H1 (cell line): Measurements from ENCODE around the gene DNAI1. TPM values are rescaled to one million over a fixed set of nuclear protein-coding genes. Genes with fewer than 3 reads are reported as not detected.

Experiments used
- CTCF ChIA-PET: fragments of 300-600 bp; sonication (Branson Sonifier 250); formaldehyde crosslinking; loops from one replicate; lab custom pipeline; 2021; ENCODE audit not compliant: partially characterized antibody; lab: Charles Lee
- POLR2A ChIA-PET: fragments of 300-600 bp; sonication (Branson Sonifier 250); formaldehyde crosslinking; loops from one replicate; lab custom pipeline; 2021; ENCODE audit warnings: inconsistent platforms; ENCODE audit not compliant: partially characterized antibody; lab: Charles Lee
- DNase-seq, 2 experiments: peaks; one replicate each; pipeline versions ENCODE4 v3.0.0 to v3.0.0-alpha.2; 2010 to 2022; ENCODE audit warnings: low spot score in 2 of 2, low read depth in 1 of 2, mixed read lengths in 1 of 2
- FAIRE-seq: peaks from 2 replicates; lab custom pipeline; 2011; peaks lifted over from hg19 to GRCh38; lab: Jason Lieb, UNC
- H2AFZ ChIP-seq: 2 replicates; pipeline ENCODE4 v1.8.1; 2012; ENCODE audit warnings: low read length, inconsistent platforms
- H2AK5ac ChIP-seq: 2 replicates; pipeline ENCODE4 v1.6.1; 2013; ENCODE audit warnings: low read depth, low read length
- H2BK120ac ChIP-seq: replicated peaks from 2 replicates; pipeline ENCODE3; 2013; ENCODE audit warnings: low read depth, low read length, inconsistent platforms
- H2BK12ac ChIP-seq: 2 replicates; pipeline ENCODE4 v1.6.1; 2013; ENCODE audit warnings: low read depth, low read length
- H2BK15ac ChIP-seq: 2 replicates; pipeline ENCODE4 v1.6.1; 2013; ENCODE audit warnings: low read length
- H2BK20ac ChIP-seq: 2 replicates; pipeline ENCODE4 v1.6.1; 2013; ENCODE audit warnings: low read length
- H2BK5ac ChIP-seq: 2 replicates; pipeline ENCODE4 v1.6.1; 2013; ENCODE audit warnings: low read depth, low read length
- H3K14ac ChIP-seq: 2 replicates; pipeline ENCODE4 v1.6.1; 2013; ENCODE audit warnings: inconsistent platforms; ENCODE audit not compliant: insufficient read length
- H3K18ac ChIP-seq: 2 replicates; pipeline ENCODE4 v1.6.1; 2013; ENCODE audit warnings: low read length; ENCODE audit errors: extremely low read depth
- H3K23ac ChIP-seq: 2 replicates; pipeline ENCODE4 v1.6.1; 2013; ENCODE audit warnings: inconsistent platforms; ENCODE audit not compliant: insufficient read length
- H3K23me2 ChIP-seq: 2 replicates; pipeline ENCODE4 v1.6.1; 2013; ENCODE audit warnings: low read depth, low read length
- H3K27ac ChIP-seq: 2 replicates; pipeline ENCODE4 v1.6.1; 2011; ENCODE audit warnings: low read depth, low read length, inconsistent platforms
- H3K27me3 ChIP-seq, 4 experiments: replicated peaks in 1 of 4; 1 replicate in 1 of 4; 2 replicates in 3 of 4; pipeline versions ENCODE4 v1.6.1 to v1.8.1; 2011 to 2013; ENCODE audit warnings: low read length in 3 of 4, mild to moderate bottlenecking in 3 of 4, inconsistent platforms in 2 of 4, mixed read lengths in 2 of 4, moderate library complexity in 1 of 4; ENCODE audit not compliant: control insufficient read depth in 3 of 4, insufficient read depth in 3 of 4; ENCODE audit errors: extremely low read depth in 1 of 4
- H3K36me3 ChIP-seq, 4 experiments: 2 replicates each; pipeline versions ENCODE4 v1.6.1 to v1.8.1; 2011 to 2013; ENCODE audit warnings: mild to moderate bottlenecking in 4 of 4, low read length in 3 of 4, moderate library complexity in 2 of 4, control low read depth in 1 of 4, inconsistent platforms in 1 of 4; ENCODE audit not compliant: insufficient read depth in 4 of 4, control insufficient read depth in 2 of 4
- H3K4ac ChIP-seq: replicated peaks from 2 replicates; pipeline ENCODE3; 2013; ENCODE audit warnings: low read length, low read depth, mixed read lengths, inconsistent platforms; ENCODE audit not compliant: insufficient read length
- H3K4me1 ChIP-seq, 4 experiments: replicated peaks in 1 of 4; 1 replicate in 1 of 4; 2 replicates in 3 of 4; pipeline versions ENCODE4 v1.6.1 to v1.8.1; 2011 to 2013; ENCODE audit warnings: low read length in 3 of 4, inconsistent platforms in 2 of 4, mixed read lengths in 1 of 4; ENCODE audit not compliant: insufficient read depth in 4 of 4, control insufficient read depth in 3 of 4
- H3K4me2 ChIP-seq, 2 experiments: 2 replicates each; pipeline versions ENCODE4 v1.6.1 to v1.8.1; 2011 to 2013; ENCODE audit warnings: low read depth in 2 of 2, low read length in 2 of 2, control low read depth in 1 of 2, inconsistent platforms in 1 of 2, mild to moderate bottlenecking in 1 of 2; ENCODE audit not compliant: insufficient read depth in 1 of 2
- H3K4me3 ChIP-seq, 4 experiments: fragments of 200-600, 300-600 bp in 1 of 4; sonication (generic), shearing (Covaris generic), sonication (Bioruptor Twin) in 1 of 4; 2 replicates each; pipeline versions ENCODE4 v1.5.1 to v1.8.1; 2011 to 2016; ENCODE audit warnings: low read length in 4 of 4, low read depth in 3 of 4, control low read depth in 2 of 4, inconsistent platforms in 2 of 4, mild to moderate bottlenecking in 2 of 4, mixed read lengths in 1 of 4, moderate library complexity in 1 of 4; ENCODE audit not compliant: insufficient read depth in 2 of 4; ENCODE audit errors: extremely low read depth in 1 of 4
- H3K56ac ChIP-seq: replicated peaks from 2 replicates; pipeline ENCODE3; 2013; ENCODE audit warnings: low read depth, mild to moderate bottlenecking, mixed read lengths, low read length, inconsistent platforms; ENCODE audit not compliant: insufficient read length
- H3K79me1 ChIP-seq: 2 replicates; pipeline ENCODE4 v1.6.1; 2013; ENCODE audit warnings: low read depth, low read length, control low read depth
- H3K79me2 ChIP-seq, 2 experiments: 2 replicates each; pipeline versions ENCODE4 v1.6.1 to v1.8.1; 2012 to 2013; ENCODE audit warnings: low read length in 2 of 2, mild to moderate bottlenecking in 2 of 2, inconsistent platforms in 1 of 2; ENCODE audit not compliant: insufficient read depth in 2 of 2, control insufficient read depth in 1 of 2
- H3K9ac ChIP-seq, 4 experiments: replicated peaks in 1 of 4; 1 replicate in 1 of 4; 2 replicates in 3 of 4; pipeline versions ENCODE4 v1.6.1 to v1.8.1; 2011 to 2013; ENCODE audit warnings: low read depth in 3 of 4, low read length in 3 of 4, control low read depth in 2 of 4, mild to moderate bottlenecking in 2 of 4, moderate library complexity in 2 of 4, inconsistent platforms in 1 of 4; ENCODE audit errors: extremely low read depth in 1 of 4
- H3K9me3 ChIP-seq, 2 experiments: 2 replicates each; pipeline versions ENCODE4 v1.6.1 to v1.8.1; 2012 to 2013; ENCODE audit warnings: mild to moderate bottlenecking in 2 of 2, moderate library complexity in 2 of 2, control low read depth in 1 of 2, inconsistent platforms in 1 of 2, low read depth in 1 of 2, low read length in 1 of 2, mixed read lengths in 1 of 2; ENCODE audit not compliant: insufficient read depth in 2 of 2
- H4K20me1 ChIP-seq, 2 experiments: replicated peaks in 1 of 2; 2 replicates each; pipeline versions ENCODE3 to v1.8.1; 2011 to 2013; ENCODE audit warnings: inconsistent platforms in 2 of 2, low read length in 2 of 2, mild to moderate bottlenecking in 1 of 2; ENCODE audit not compliant: insufficient read depth in 2 of 2, control insufficient read depth in 1 of 2
- H4K5ac ChIP-seq: 2 replicates; pipeline ENCODE4 v1.6.1; 2013; ENCODE audit warnings: low read length, low read depth, mixed read lengths, inconsistent platforms; ENCODE audit not compliant: insufficient read length
- H4K8ac ChIP-seq: 2 replicates; pipeline ENCODE4 v1.8.0; 2013; ENCODE audit warnings: mild to moderate bottlenecking, moderate library complexity, low read length, inconsistent platforms; ENCODE audit not compliant: insufficient read depth; ENCODE audit errors: extremely low read depth
- H4K91ac ChIP-seq: replicated peaks from 2 replicates; pipeline ENCODE3; 2013; ENCODE audit warnings: low read length, mixed read lengths, inconsistent platforms; ENCODE audit not compliant: insufficient read length
- CBX8 ChIP-seq: fragments of 300-800, 300-1000 bp; sonication (generic); IDR thresholded peaks from 2 replicates; pipeline ENCODE4 v1.7.1; 2016; ENCODE audit warnings: low read depth, low read length, borderline replicate concordance
- MAFK ChIP-seq: IDR thresholded peaks from 2 replicates; pipeline ENCODE4 v1.6.1; 2012; ENCODE audit warnings: low read depth, mild to moderate bottlenecking, improper control_type of control experiment, low read length
- NANOG ChIP-seq: IDR thresholded peaks from 2 replicates; pipeline ENCODE4 v1.6.1; 2011; ENCODE audit warnings: low read length, low read depth, mild to moderate bottlenecking, inconsistent platforms; ENCODE audit not compliant: insufficient read depth, poor library complexity, severe bottlenecking
- SIX5 ChIP-seq: IDR thresholded peaks from 2 replicates; pipeline ENCODE4 v1.6.1; 2011; ENCODE audit warnings: mild to moderate bottlenecking, low read depth, low read length
- SP1 ChIP-seq: IDR thresholded peaks from 2 replicates; pipeline ENCODE4 v1.6.1; 2011; ENCODE audit warnings: low read depth, low read length
- SRF ChIP-seq: IDR thresholded peaks from 2 replicates; pipeline ENCODE4 v1.6.1; 2011; ENCODE audit warnings: mild to moderate bottlenecking, low read depth, low read length, moderate library complexity
- WGBS, 2 experiments: shearing (Covaris generic) in 1 of 2; methylation state at CpG; one replicate each; pipeline versions ENCODE4 v1.1.6 to v1.1.7; 2013 to 2015; ENCODE audit warnings: low lambda C conversion rate in 2 of 2, mixed read lengths in 2 of 2, inconsistent platforms in 1 of 2, low coverage in 1 of 2, missing lambda C conversion rate in 1 of 2; ENCODE audit not compliant: insufficient replicate concordance in 2 of 2, insufficient coverage in 1 of 2, insufficient read length in 1 of 2; ENCODE audit errors: extremely low coverage in 1 of 2, missing lambda C conversion rate in 1 of 2; 5-methylcytosine and 5-hydroxymethylcytosine counted together
- polyA plus RNA-seq, 7 experiments: library from polyadenylated mRNA; depleted of rRNA in 3 of 7; stranded (reverse) in 5 of 7; unstranded in 2 of 7; fragments of >200 nt in 5 of 7; fragments of 200-250 nt in 2 of 7; gene quantifications; 1 replicate in 5 of 7; 2 replicates in 1 of 7; 4 replicates in 1 of 7; pipeline versions ENCODE4 v1.2.1 to v1.2.3, GENCODE V29; 2011 to 2013; ENCODE audit warnings: missing spikeins in 2 of 7, mixed read lengths in 2 of 7
- total RNA-seq: library from RNA; stranded (reverse); fragmentation: NEBNext Ultra II Directional; extraction: Animal tissue kit (Norgen Biotek cat#: 25700); gene quantifications from 2 replicates; pipeline ENCODE4 v1.2.1, GENCODE V29; 2021
- TF ChIP-seq, protein P1 (sequence below): IDR thresholded peaks from 2 replicates; pipeline ENCODE4 v1.6.1; 2012; ENCODE audit warnings: inconsistent platforms

Gene DNAI1
- total and polyA plus RNA-seq, 2 of the 8 experiments (the other 6 are each of a cell fraction or from before 2014, with no cell fraction given), result 0.37 to 0.54 TPM

DNA sequence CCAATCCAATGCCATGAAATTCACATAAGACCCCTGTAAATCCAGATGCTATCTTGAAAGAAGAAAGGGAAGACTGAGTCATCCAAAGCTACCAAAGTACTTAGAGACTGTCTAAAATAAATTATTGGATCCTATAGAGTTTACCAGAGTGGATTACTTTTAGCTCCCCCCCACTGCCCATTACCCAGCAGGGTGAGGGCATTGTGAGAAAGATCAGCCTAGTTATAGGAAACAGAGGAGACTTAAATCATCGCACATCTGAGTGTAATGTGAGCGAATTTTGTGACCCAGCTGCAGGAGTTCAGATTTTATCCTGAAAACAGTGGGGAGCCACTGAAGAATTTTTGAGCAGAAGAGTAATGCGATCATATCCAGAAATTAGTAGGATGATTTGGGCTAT is 65.7 kb downstream of the DNAI1 start:
- H3K27ac ChIP-seq, result no peak overlapping the region
- ChIA-PET CTCF (interaction anchor here (0.6 to 3.8 kb wide), 17 partner anchors 8 to 97 kb away, joined by 3 to 23 read pairs (median 4); partner anchors contain the start of gene RPP25L), POLR2A (interaction anchor here (1.6 to 1.9 kb wide), 2 partner anchors 10 to 14 kb away, joined by 3 to 4 read pairs; no protein-coding TSS in a partner anchor)
- no peaks in the 10 kb centered on the region for H3K9me3 ChIP-seq
- H2BK20ac ChIP-seq, result no peak overlapping the region
- H3K79me2 ChIP-seq, result no peaks in the 10 kb centered on the region
- H3K79me1 ChIP-seq, result no peaks in the 10 kb centered on the region
- H3K4me1 ChIP-seq, result peaks cover 0 to 17% (median 8%) of the 10 kb centered on the region in 4 experiments; a peak in 6 of 7 replicates
- no peak overlapping the region for H2AFZ ChIP-seq
- H2BK12ac ChIP-seq, result no peak overlapping the region
- TF ChIP-seq, protein P1, sequence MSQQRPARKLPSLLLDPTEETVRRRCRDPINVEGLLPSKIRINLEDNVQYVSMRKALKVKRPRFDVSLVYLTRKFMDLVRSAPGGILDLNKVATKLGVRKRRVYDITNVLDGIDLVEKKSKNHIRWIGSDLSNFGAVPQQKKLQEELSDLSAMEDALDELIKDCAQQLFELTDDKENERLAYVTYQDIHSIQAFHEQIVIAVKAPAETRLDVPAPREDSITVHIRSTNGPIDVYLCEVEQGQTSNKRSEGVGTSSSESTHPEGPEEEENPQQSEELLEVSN, result no peak
- TF ChIP-seq NANOG, result no peak
- no peak for TF ChIP-seq SRF
- no peak for TF ChIP-seq SIX5
- TF ChIP-seq SP1, result no peak
- TF ChIP-seq MAFK, result no peak
- TF ChIP-seq CBX8, result no peak
- no peaks in the 10 kb centered on the region for H4K20me1 ChIP-seq
- no peak overlapping the region for H4K91ac ChIP-seq
- H2AK5ac ChIP-seq, result no peak overlapping the region; the same call in 1 of the 2 replicates
- no peak overlapping the region for H3K23ac ChIP-seq
- H4K5ac ChIP-seq, result no peak overlapping the region
- no peak overlapping the region for H3K4me3 ChIP-seq
- no peak overlapping the region for H2BK5ac ChIP-seq
- H3K4me2 ChIP-seq, result peak overlapping the region in 1 of 2 experiments; percentile 92; a peak in 1 of 4 replicates
- FAIRE-seq, result no peak
- no peak overlapping the region for H2BK15ac ChIP-seq
- H3K18ac ChIP-seq, result no peak overlapping the region
- H3K23me2 ChIP-seq, result peaks cover 6% of the 10 kb centered on the region
- no peak for DNase-seq
- H4K8ac ChIP-seq, result no peak overlapping the region
- peaks cover 1 to 14% (median 11%) of the 10 kb centered on the region in 4 experiments; a peak in 6 of 7 replicates for H3K27me3 ChIP-seq
- H3K4ac ChIP-seq, result no peak overlapping the region
- no peak overlapping the region for H3K56ac ChIP-seq
- H3K9ac ChIP-seq, result no peak overlapping the region; a peak in 1 of 7 replicates
- WGBS, 2 experiments, result 79% methylated on average over 3 of the region's 3 CpGs; no CpG with 5 or more reads in 1 of the 2 experiments
- H2BK120ac ChIP-seq, result no peak overlapping the region
- no peak overlapping the region for H3K14ac ChIP-seq
- H3K36me3 ChIP-seq, result no peaks in the 10 kb centered on the region
